Small intestine (tissue), 7 donors: ENCODE results near the gene ADD3. TPM values are rescaled to one million over a fixed set of nuclear protein-coding genes. Genes with fewer than 3 reads are reported as not detected.

Experiments
- DNase-seq, 2 donors: peaks; one replicate each; pipeline versions ENCODE4 v3.0.0 to v3.0.0-alpha.2; 2013
- FAIRE-seq: peaks from 2 replicates; lab custom pipeline; 2012; peaks lifted over from hg19 to GRCh38; lab: Jason Lieb, UNC
- H3K27ac ChIP-seq, 3 donors: one replicate each; pipeline ENCODE4 v1.5.1; 2013; ENCODE audit warnings: low read length in 2 of 3, mild to moderate bottlenecking in 2 of 3, control low read depth in 1 of 3, inconsistent platforms in 1 of 3, low read depth in 1 of 3, moderate library complexity in 1 of 3
- H3K27me3 ChIP-seq, 3 donors: one replicate each; pipeline ENCODE4 v1.6.1; 2013; ENCODE audit warnings: low read length in 3 of 3, inconsistent platforms in 1 of 3; ENCODE audit not compliant: control insufficient read depth in 3 of 3, insufficient read depth in 3 of 3
- H3K36me3 ChIP-seq, 3 donors: one replicate each; pipeline ENCODE4 v1.6.1; 2013; ENCODE audit warnings: low read length in 3 of 3, inconsistent platforms in 1 of 3, low read depth in 1 of 3, mild to moderate bottlenecking in 1 of 3, moderate library complexity in 1 of 3; ENCODE audit not compliant: control insufficient read depth in 3 of 3, insufficient read depth in 2 of 3
- H3K4me1 ChIP-seq, 3 donors: one replicate each; pipeline ENCODE4 v1.6.1; 2013; ENCODE audit warnings: low read length in 2 of 3, inconsistent platforms in 1 of 3, low read depth in 1 of 3, mild to moderate bottlenecking in 1 of 3, moderate library complexity in 1 of 3; ENCODE audit not compliant: control insufficient read depth in 3 of 3, insufficient read depth in 2 of 3
- H3K4me3 ChIP-seq, 3 donors: one replicate each; pipeline ENCODE4 v1.5.1; 2013; ENCODE audit warnings: low read length in 3 of 3, control low read depth in 1 of 3, inconsistent platforms in 1 of 3, low read depth in 1 of 3, mild to moderate bottlenecking in 1 of 3, moderate library complexity in 1 of 3
- H3K9me3 ChIP-seq, 2 donors: one replicate each; pipeline ENCODE4 v1.6.1; 2013; ENCODE audit warnings: low read depth in 1 of 2, low read length in 1 of 2; ENCODE audit not compliant: control insufficient read depth in 2 of 2, insufficient read depth in 1 of 2
- WGBS, 3 donors: extraction: QIAGEN DNeasy Blood & Tissue Kit; methylation state at CpG; one replicate each; pipeline ENCODE4 v1.1.7; 2013; 5-methylcytosine and 5-hydroxymethylcytosine counted together
- polyA plus RNA-seq, 4 donors: library from polyadenylated mRNA; stranded (reverse) in 3 of 4; unstranded in 1 of 4; fragments of 200-250 nt in 3 of 4; fragments of 120-200 nt in 1 of 4; gene quantifications; one replicate each; pipeline versions ENCODE4 v1.2.1 to v1.2.3, GENCODE V29; 2013
- donor health status: healthy with polysubstance abuse.
- donor health status: control.
- donor health status: control.
- donor health status: Bipolar disorder and iron deficiency.
- donor health status: healthy.

ADD3 gene
- polyA plus RNA-seq, 4 donors, result 63.7 to 497 (median 99.1) TPM

DNA sequence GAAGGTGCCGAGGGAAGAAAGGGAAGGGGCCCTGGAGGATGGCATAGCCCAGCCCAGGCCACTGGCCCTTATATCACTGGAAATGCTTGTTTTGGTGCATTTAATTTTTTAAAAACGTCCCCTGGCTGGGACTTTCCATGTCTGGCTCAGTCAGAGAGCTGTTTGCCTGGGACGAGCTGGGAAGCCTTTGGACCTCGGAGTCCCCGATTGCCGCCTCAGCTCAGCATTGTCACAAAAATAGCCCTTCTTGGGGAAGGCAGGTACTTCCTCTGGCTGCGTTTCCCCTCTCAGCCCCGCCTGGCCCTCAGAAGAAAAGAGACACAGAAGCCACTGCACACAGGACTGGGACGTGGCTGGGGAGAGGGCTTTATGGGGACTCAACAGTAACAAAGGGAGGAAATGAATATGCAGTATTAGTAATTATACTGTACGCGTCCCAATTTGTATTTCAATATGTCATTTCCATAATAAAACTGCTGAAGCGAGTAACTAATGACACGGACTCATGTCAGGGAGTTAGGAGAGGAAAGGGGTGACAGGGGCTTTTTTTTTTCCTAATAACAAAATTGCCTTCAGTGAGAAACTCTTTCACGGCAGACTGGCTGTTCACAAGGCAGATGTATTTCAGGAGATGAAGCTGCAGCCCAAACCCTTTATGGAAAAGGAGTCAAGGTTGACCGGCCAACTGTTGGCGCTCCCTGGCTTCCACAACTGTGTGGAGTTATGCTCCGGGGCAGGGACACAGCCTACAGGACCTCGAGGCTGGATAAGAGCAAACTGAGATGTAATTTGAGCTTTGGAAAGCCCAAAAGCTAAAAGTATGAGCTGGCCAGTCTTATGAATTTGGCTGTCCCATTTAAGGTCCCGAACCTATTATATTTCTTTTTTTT is 168.6 kb downstream of the ADD3 start:
- Histone ChIP-seq H3K4me3 (no peak overlapping the region), H3K36me3 (no peaks in the 10 kb centered on the region), H3K27me3 (no peaks in the 10 kb centered on the region), H3K9me3 (no peaks in the 10 kb centered on the region), H3K27ac (no peak overlapping the region), H3K4me1 (peaks cover 0 to 11% (median 0%) of the 10 kb centered on the region in 3 donors)
- no peak for FAIRE-seq
- DNase-seq, result no peak
- WGBS, 3 donors, result 56 to 82% (median 65%) methylated on average over 19 of the region's 19 CpGs

DNA sequence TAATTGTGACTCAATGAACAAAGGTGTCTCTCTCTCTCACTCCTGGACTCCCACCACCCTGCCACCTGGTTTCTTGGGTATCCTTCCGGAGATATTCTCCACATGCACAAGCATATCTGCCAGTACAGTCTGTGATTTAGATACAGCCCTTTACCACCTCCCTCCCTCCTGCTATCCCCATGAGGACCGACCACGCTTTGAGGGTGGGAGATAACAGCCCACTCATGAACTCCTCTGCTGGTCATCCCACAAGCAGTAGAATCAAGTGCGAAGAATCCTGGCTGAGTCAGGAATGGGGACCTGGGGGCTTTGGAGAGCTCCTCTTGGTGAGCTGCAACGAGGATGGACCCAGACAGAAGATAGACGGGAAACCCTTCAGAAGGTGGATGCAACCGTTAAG is 171.4 kb downstream of the ADD3 start:
- Histone ChIP-seq H3K27me3 (no peaks in the 10 kb centered on the region), H3K27ac (no peak overlapping the region), H3K4me3 (no peak overlapping the region), H3K9me3 (no peaks in the 10 kb centered on the region), H3K4me1 (peaks cover 0 to 11% (median 0%) of the 10 kb centered on the region in 3 donors), H3K36me3 (no peaks in the 10 kb centered on the region)
- WGBS, 3 donors, result 83 to 93% (median 91%) methylated on average over 7 of the region's 7 CpGs
- FAIRE-seq, result no peak
- no peak for DNase-seq

GRCh38 chr10:110181451-110181850 is 173.7 kb downstream of the ADD3 start:
- Histone ChIP-seq H3K9me3 (no peaks in the 10 kb centered on the region), H3K4me3 (no peak overlapping the region), H3K27ac (no peak overlapping the region), H3K4me1 (no peaks in the 10 kb centered on the region), H3K36me3 (no peaks in the 10 kb centered on the region), H3K27me3 (no peaks in the 10 kb centered on the region)
- 89 to 92% (median 90%) methylated on average over 10 of the region's 10 CpGs for WGBS, 3 donors
- no peak for FAIRE-seq
- no peak for DNase-seq

- Histone ChIP-seq H3K4me3 (no peak overlapping the region), H3K27ac (no peak overlapping the region), H3K27me3 (no peaks in the 10 kb centered on the region), H3K4me1 (no peaks in the 10 kb centered on the region), H3K36me3 (no peaks in the 10 kb centered on the region), H3K9me3 (no peaks in the 10 kb centered on the region)
- FAIRE-seq (no peak), DNase-seq (no peak)
- 86 to 92% (median 88%) methylated on average over 5 of the region's 5 CpGs for WGBS, 3 donors
Observed at GRCh38 chr10:110181911-110182310, 174.1 kb downstream of the ADD3 start.

- 68 to 81% (median 68%) methylated on average over 6 of the region's 6 CpGs for WGBS, 3 donors
- Histone ChIP-seq H3K4me3 (no peak overlapping the region), H3K36me3 (no peaks in the 10 kb centered on the region), H3K4me1 (no peaks in the 10 kb centered on the region), H3K27ac (no peak overlapping the region), H3K9me3 (no peaks in the 10 kb centered on the region), H3K27me3 (no peaks in the 10 kb centered on the region)
- no peak for FAIRE-seq
- no peak for DNase-seq
Observed at GRCh38 chr10:110184398-110184797, 176.6 kb downstream of the ADD3 start.

Other genes with a start within 250 kb of the ADD3 start
- gene XPNPEP1, start 84.5 kb upstream of the ADD3 start, polyA plus RNA-seq, result 100 to 1,000 TPM in 3 of 4 donors, 10 to 100 TPM in 1; 76.6 to 138 (median 112) TPM
- gene MXI1, start 199.6 kb downstream of the ADD3 start, polyA plus RNA-seq, result 10 to 100 TPM; 12.0 to 21.8 (median 18.0) TPM